Neuron (in vitro differentiated cells): ENCODE results near the gene MYO7A.
A peak's percentile ranks its signal among the peaks of the same experiment; 100 is the strongest.

Source experiments
- H2AFZ ChIP-seq: one replicate; pipeline ENCODE4 v1.6.1; 2013; ENCODE audit warnings: low read depth, mild to moderate bottlenecking, inconsistent platforms, low read length, moderate library complexity
- H3K27me3 ChIP-seq: one replicate; pipeline ENCODE4 v1.6.1; 2013; ENCODE audit warnings: low read length; ENCODE audit not compliant: insufficient read depth
- H3K36me3 ChIP-seq: one replicate; pipeline ENCODE4 v1.6.1; 2013; ENCODE audit warnings: low read length; ENCODE audit not compliant: insufficient read depth
- H3K4me1 ChIP-seq: one replicate; pipeline ENCODE4 v1.6.1; 2013; ENCODE audit warnings: low read length; ENCODE audit not compliant: insufficient read depth
- H3K4me3 ChIP-seq: 2 replicates; pipeline ENCODE4 v1.5.1; 2013; ENCODE audit warnings: mild to moderate bottlenecking, low read length, moderate library complexity
- H3K9me3 ChIP-seq: one replicate; pipeline ENCODE4 v1.6.1; 2013; ENCODE audit warnings: low read length

MYO7A gene

GRCh38 chr11:77121876-77122575 lies 6.0 kb upstream of the MYO7A start:
- H3K27me3 ChIP-seq = no peaks in the 10 kb centered on the region
- H3K36me3 ChIP-seq = peaks cover 77% of the 10 kb centered on the region
- no peak overlapping the region for H2AFZ ChIP-seq
- no peak overlapping the region for H3K4me3 ChIP-seq
- H3K4me1 ChIP-seq = peaks cover 2% of the 10 kb centered on the region
- no peaks in the 10 kb centered on the region for H3K9me3 ChIP-seq

- Histone ChIP-seq H3K9me3 (no peaks in the 10 kb centered on the region), H3K27me3 (no peaks in the 10 kb centered on the region), H2AFZ (no peak overlapping the region), H3K4me3 (no peak overlapping the region), H3K4me1 (peaks cover 4% of the 10 kb centered on the region), H3K36me3 (peaks cover 73% of the 10 kb centered on the region)
Measured at GRCh38 chr11:77122576-77123212, 5.4 kb upstream of the MYO7A start.

GRCh38 chr11:77123591-77123990 lies 4.5 kb upstream of the MYO7A start:
- Histone ChIP-seq H3K27me3 (no peaks in the 10 kb centered on the region), H3K9me3 (no peaks in the 10 kb centered on the region), H3K4me1 (peaks cover 11% of the 10 kb centered on the region), H3K36me3 (peaks cover 64% of the 10 kb centered on the region), H2AFZ (no peak overlapping the region), H3K4me3 (no peak overlapping the region)

GRCh38 chr11:77124041-77124440 lies 4.0 kb upstream of the MYO7A start:
- H3K9me3 ChIP-seq = no peaks in the 10 kb centered on the region
- H3K27me3 ChIP-seq = no peaks in the 10 kb centered on the region
- no peak overlapping the region for H2AFZ ChIP-seq
- H3K36me3 ChIP-seq = peaks cover 60% of the 10 kb centered on the region
- peaks cover 11% of the 10 kb centered on the region for H3K4me1 ChIP-seq
- no peak overlapping the region for H3K4me3 ChIP-seq

- H3K27me3 ChIP-seq = no peaks in the 10 kb centered on the region
- H3K4me3 ChIP-seq = no peak overlapping the region
- H3K9me3 ChIP-seq = no peaks in the 10 kb centered on the region
- peaks cover 55% of the 10 kb centered on the region for H3K36me3 ChIP-seq
- H3K4me1 ChIP-seq = peaks cover 13% of the 10 kb centered on the region
- no peak overlapping the region for H2AFZ ChIP-seq
Measured at GRCh38 chr11:77124488-77124887, 3.6 kb upstream of the MYO7A start.

- H2AFZ ChIP-seq = no peak overlapping the region
- no peak overlapping the region for H3K4me3 ChIP-seq
- H3K36me3 ChIP-seq = peaks cover 48% of the 10 kb centered on the region
Measured at GRCh38 chr11:77125191-77125590, 2.9 kb upstream of the MYO7A start.

GRCh38 chr11:77125695-77126094 lies 2.4 kb upstream of the MYO7A start:
- peaks cover 43% of the 10 kb centered on the region for H3K36me3 ChIP-seq
- peaks cover 13% of the 10 kb centered on the region for H3K4me1 ChIP-seq
- no peak overlapping the region for H3K4me3 ChIP-seq
- H3K27me3 ChIP-seq = no peaks in the 10 kb centered on the region
- no peaks in the 10 kb centered on the region for H3K9me3 ChIP-seq
- no peak overlapping the region for H2AFZ ChIP-seq

More at GRCh38 chr11:77125191-77125590, 2.9 kb upstream of the MYO7A start:
- H3K4me1 ChIP-seq = peaks cover 13% of the 10 kb centered on the region
- H3K27me3 ChIP-seq = no peaks in the 10 kb centered on the region
- no peaks in the 10 kb centered on the region for H3K9me3 ChIP-seq

GRCh38 chr11:77126156-77126775 lies 1.8 kb upstream of the MYO7A start:
- Histone ChIP-seq H3K4me1 (peaks cover 13% of the 10 kb centered on the region), H3K27me3 (no peaks in the 10 kb centered on the region), H3K36me3 (peaks cover 37% of the 10 kb centered on the region), H3K9me3 (no peaks in the 10 kb centered on the region), H2AFZ (no peak overlapping the region), H3K4me3 (no peak overlapping the region)

- Histone ChIP-seq H3K36me3 (peaks cover 32% of the 10 kb centered on the region), H3K27me3 (no peaks in the 10 kb centered on the region), H3K4me3 (peak overlapping the region; percentile 36)
Measured at GRCh38 chr11:77126861-77127234, 1.2 kb upstream of the MYO7A start.

GRCh38 chr11:77127235-77127911 lies 673 bp upstream of the MYO7A start:
- Histone ChIP-seq H3K4me3 (peak overlapping the region; percentile 36), H3K4me1 (peaks cover 13% of the 10 kb centered on the region), H3K36me3 (peaks cover 27% of the 10 kb centered on the region), H3K9me3 (no peaks in the 10 kb centered on the region), H2AFZ (peak overlapping the region; percentile 24), H3K27me3 (no peaks in the 10 kb centered on the region)

More at GRCh38 chr11:77126861-77127234, 1.2 kb upstream of the MYO7A start:
- peak overlapping the region; percentile 24 for H2AFZ ChIP-seq
- H3K9me3 ChIP-seq = no peaks in the 10 kb centered on the region
- peaks cover 13% of the 10 kb centered on the region for H3K4me1 ChIP-seq

- Histone ChIP-seq H2AFZ (no peak overlapping the region), H3K9me3 (no peaks in the 10 kb centered on the region), H3K4me1 (peaks cover 13% of the 10 kb centered on the region), H3K4me3 (no peak overlapping the region), H3K36me3 (peaks cover 10% of the 10 kb centered on the region), H3K27me3 (no peaks in the 10 kb centered on the region)
Measured at GRCh38 chr11:77129069-77129841, 1.2 kb downstream of the MYO7A start.

GRCh38 chr11:77129842-77130756 lies 2.1 kb downstream of the MYO7A start:
- peaks cover 3% of the 10 kb centered on the region for H3K36me3 ChIP-seq
- H3K4me3 ChIP-seq = no peak overlapping the region
- H3K9me3 ChIP-seq = no peaks in the 10 kb centered on the region
- peaks cover 13% of the 10 kb centered on the region for H3K4me1 ChIP-seq
- H2AFZ ChIP-seq = no peak overlapping the region
- H3K27me3 ChIP-seq = no peaks in the 10 kb centered on the region
